Mucosa of rectum (tissue), 2 donors: ENCODE measurements around the gene THRAP3.
"Not testable (repeated sequence)": the region's sequence is repeated elsewhere in the genome, so short reads cannot be mapped to it uniquely, and the experiment has no call there.

Experiments
- H3K27ac ChIP-seq, 2 donors: one replicate each; pipeline ENCODE4 v1.7.0; 2013; ENCODE audit warnings: inconsistent platforms in 2 of 2, low read depth in 2 of 2, low read length in 2 of 2
- H3K27me3 ChIP-seq, 2 donors: one replicate each; pipeline ENCODE4 v1.7.0; 2013; ENCODE audit warnings: low read length in 2 of 2; ENCODE audit not compliant: control insufficient read depth in 2 of 2, insufficient read depth in 2 of 2
- H3K36me3 ChIP-seq, 2 donors: one replicate each; pipeline ENCODE4 v1.7.0; 2013; ENCODE audit warnings: low read length in 2 of 2; ENCODE audit not compliant: control insufficient read depth in 2 of 2, insufficient read depth in 2 of 2
- H3K4me1 ChIP-seq, 2 donors: one replicate each; pipeline ENCODE4 v1.7.0; 2013; ENCODE audit warnings: low read length in 2 of 2, mild to moderate bottlenecking in 1 of 2; ENCODE audit not compliant: control insufficient read depth in 2 of 2, insufficient read depth in 2 of 2
- H3K4me3 ChIP-seq, 2 donors: one replicate each; pipeline ENCODE4 v1.7.0; 2013; ENCODE audit warnings: low read length in 2 of 2
- H3K9ac ChIP-seq, 2 donors: one replicate each; pipeline ENCODE4 v1.7.0; 2013; ENCODE audit warnings: low read length in 2 of 2, low read depth in 1 of 2, mild to moderate bottlenecking in 1 of 2
- H3K9me3 ChIP-seq, 2 donors: one replicate each; pipeline ENCODE4 v1.7.0; 2013; ENCODE audit warnings: low read length in 2 of 2; ENCODE audit not compliant: control insufficient read depth in 2 of 2
- donor health status: healthy.
- donor health status: Normal muscosa, but diverticular disease.

Gene THRAP3

DNA sequence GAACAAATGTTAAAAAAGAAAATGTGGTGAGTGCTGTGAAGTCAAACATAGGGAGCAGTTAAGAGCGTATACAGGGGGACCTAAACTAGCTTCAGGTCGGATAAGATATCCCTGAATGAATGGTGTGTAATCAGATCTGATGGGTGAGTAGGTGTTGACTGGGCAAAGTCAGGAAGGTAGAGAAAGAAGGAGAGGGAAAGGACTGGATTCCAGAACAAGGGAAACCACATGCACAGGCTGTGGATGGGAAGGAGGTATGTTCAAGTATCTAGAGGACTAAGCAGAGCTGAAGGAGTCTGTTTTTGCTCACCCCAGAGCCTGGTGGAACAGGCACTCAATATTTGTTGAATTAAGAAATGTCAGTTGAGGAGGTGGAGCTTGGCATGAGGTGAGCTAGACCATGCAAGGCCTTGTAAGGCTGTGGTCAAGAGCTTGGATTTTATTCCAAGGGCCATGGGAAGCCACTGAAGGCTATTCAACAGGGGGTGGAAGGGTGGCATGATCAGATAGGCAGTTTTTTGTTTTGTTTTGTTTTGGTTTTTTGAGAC lies 40.9 kb upstream of the THRAP3 start:
- peak overlapping the region in 1 of 2 donors; percentile 11 for H3K27ac ChIP-seq
- no peaks in the 10 kb centered on the region for H3K9me3 ChIP-seq
- no peak overlapping the region for H3K9ac ChIP-seq
- H3K36me3 ChIP-seq, result peaks cover 17 to 21% of the 10 kb centered on the region in 2 donors
- peaks cover 6 to 16% of the 10 kb centered on the region in 2 donors for H3K4me1 ChIP-seq
- no peaks in the 10 kb centered on the region for H3K27me3 ChIP-seq
- no peak overlapping the region for H3K4me3 ChIP-seq

DNA sequence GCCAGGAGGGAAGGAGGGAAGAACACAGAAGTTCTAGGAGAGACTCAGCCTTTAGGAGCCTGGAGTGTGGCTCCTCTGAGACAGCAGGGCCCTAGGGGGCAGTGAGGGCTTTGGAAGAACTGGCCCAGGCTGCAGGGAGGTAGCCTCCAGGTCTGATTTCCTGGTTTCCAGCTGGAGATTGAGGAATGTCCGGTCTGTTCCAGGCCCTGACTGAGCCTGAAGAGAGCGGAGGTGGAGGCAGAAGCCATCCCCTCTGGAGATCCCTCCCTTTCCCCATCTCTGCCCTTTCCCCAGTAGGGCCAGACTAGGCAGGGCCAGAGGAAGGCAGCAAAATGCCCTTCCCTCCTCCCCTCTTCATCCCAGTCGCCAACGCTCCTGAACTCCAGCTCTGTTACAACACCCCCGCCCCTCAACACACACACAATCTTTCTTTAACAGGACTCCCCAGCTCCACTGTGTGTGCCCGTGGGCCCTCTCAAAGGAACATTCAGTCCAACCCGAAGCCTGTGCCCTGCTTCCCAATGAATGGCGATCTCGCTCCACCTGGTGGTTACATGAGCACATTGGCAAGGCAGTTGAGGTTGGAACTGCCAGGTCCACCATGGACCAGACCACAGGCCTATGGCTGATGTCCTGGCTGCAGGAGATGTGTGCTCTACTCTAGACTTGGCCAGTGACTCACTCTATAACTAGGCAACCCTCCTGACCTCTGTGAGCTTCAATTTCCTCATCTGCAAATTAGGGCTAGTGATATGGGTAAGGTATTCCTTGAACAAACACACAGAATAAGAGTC lies 36.2 kb upstream of the THRAP3 start:
- H3K27me3 ChIP-seq, result no peaks in the 10 kb centered on the region
- H3K27ac ChIP-seq, result peak overlapping the region; percentile 70 to 74
- no peak overlapping the region for H3K4me3 ChIP-seq
- H3K4me1 ChIP-seq, result peaks cover 6 to 7% of the 10 kb centered on the region in 2 donors
- H3K9ac ChIP-seq, result peak overlapping the region; percentile 44 to 56
- H3K36me3 ChIP-seq, result no peaks in the 10 kb centered on the region
- H3K9me3 ChIP-seq, result no peaks in the 10 kb centered on the region

DNA sequence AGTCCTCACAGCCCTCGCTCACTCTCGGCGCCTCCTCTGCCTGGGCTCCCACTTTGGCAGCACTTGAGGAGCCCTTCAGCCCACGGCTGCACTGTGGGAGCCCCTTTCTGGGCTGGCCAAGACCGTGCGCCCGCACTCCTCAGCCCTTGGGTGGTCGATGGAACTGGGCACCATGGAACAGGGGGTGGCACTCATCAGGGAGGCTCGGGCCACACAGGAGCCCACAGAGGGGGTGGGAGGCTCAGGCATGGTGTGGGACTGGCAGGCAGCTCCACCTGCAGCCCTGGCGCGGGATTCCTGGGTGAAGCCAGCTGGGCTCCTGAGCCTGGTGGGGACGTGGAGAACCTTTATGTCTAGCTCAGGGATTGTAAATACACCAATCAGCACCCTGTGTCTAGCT lies 27.4 kb upstream of the THRAP3 start:
- not testable (repeated sequence) for H3K9me3 ChIP-seq, H3K4me3 ChIP-seq, H3K27me3 ChIP-seq, H3K36me3 ChIP-seq, H3K4me1 ChIP-seq, H3K9ac ChIP-seq, H3K27ac ChIP-seq

DNA sequence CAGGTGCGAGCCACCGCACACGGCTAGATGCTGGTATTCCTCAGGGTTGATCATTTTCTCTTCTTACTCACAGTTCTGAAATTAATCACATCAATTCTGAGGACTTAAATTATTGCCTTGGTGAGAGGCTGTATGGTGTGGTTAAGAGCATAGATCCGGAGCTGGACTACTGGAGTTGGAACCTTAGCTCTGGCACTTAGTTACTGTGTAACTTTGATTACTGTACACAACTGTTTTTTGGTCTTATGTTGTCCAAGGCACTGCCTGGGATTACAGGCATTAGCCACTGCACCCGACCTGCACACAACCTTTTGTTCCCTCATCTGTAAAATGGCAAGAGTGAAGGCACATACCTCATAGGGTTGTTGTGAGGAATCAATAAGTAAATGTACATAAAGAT lies 25.6 kb upstream of the THRAP3 start:
- Histone ChIP-seq H3K4me3 (no peak overlapping the region), H3K9me3 (no peaks in the 10 kb centered on the region), H3K9ac (no peak overlapping the region), H3K4me1 (no peaks in the 10 kb centered on the region), H3K27ac (no peak overlapping the region), H3K36me3 (no peaks in the 10 kb centered on the region), H3K27me3 (no peaks in the 10 kb centered on the region)

DNA sequence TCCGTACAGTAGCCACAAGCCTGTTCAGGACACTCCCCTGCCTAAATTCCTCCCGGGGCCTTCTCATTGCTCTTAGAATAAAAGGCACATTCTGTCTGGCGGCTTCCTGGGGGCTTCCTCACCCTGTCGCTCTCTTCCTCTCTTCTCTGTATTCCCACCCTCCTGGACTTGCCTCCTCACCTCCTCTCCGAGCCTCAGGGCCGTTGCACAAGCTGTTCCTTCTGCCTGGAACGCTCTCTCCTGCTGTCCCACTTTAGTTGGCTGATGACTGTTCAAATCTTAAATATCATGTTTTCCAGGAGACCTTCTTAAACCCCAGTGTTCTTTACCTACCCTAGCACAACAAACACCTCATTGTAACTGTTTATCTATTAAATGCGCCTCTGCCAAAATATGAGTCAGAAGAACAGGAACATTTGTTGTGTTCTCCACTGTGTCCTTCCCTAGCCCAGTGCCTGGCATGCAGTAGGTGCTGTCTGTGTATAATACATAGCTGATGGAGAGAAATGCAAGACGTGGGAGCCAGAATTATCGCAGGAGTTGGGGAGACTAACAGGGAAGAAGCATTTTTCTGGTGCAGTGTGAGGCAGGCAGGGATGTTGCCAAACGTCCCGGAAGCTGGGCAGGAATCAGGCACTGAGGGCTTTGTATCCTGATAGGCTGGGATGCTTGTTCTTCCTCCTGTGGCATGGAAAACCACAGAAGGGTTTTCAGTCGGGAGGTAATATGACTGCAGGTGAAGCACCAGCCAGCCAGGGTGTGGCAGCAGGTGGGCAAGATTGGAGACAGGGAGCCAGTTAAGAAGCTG lies 24.1 kb upstream of the THRAP3 start:
- Histone ChIP-seq H3K27me3 (no peaks in the 10 kb centered on the region), H3K4me1 (no peaks in the 10 kb centered on the region), H3K4me3 (no peak overlapping the region), H3K36me3 (no peaks in the 10 kb centered on the region), H3K27ac (no peak overlapping the region), H3K9ac (no peak overlapping the region), H3K9me3 (no peaks in the 10 kb centered on the region)

DNA sequence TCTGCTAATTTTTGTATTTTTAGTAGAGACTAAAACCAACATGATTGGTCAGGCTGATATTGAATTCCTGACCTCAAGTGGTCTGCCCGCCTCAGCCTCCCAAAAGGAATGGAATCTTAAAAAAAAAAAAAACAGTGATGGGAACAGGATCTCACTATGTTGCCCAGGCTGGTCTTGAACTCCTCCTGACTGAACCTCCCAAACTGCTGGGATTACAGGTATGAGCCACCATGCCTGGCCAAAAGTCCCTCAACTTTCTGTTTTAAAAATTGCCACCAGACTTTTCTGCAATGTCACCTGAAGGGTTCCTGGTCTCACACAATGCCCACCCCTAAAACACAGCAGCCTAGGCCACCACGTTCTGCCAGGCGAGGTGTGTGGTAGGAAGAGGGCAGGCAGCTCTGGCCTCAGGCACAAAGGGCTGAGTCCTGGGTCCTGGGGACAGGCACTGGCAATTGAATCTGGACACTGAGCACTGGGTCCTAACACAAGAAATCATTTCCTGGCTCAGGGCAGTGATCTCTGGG lies 21.2 kb upstream of the THRAP3 start:
- peak overlapping the region in 1 of 2 donors; percentile 32 for H3K27ac ChIP-seq

DNA sequence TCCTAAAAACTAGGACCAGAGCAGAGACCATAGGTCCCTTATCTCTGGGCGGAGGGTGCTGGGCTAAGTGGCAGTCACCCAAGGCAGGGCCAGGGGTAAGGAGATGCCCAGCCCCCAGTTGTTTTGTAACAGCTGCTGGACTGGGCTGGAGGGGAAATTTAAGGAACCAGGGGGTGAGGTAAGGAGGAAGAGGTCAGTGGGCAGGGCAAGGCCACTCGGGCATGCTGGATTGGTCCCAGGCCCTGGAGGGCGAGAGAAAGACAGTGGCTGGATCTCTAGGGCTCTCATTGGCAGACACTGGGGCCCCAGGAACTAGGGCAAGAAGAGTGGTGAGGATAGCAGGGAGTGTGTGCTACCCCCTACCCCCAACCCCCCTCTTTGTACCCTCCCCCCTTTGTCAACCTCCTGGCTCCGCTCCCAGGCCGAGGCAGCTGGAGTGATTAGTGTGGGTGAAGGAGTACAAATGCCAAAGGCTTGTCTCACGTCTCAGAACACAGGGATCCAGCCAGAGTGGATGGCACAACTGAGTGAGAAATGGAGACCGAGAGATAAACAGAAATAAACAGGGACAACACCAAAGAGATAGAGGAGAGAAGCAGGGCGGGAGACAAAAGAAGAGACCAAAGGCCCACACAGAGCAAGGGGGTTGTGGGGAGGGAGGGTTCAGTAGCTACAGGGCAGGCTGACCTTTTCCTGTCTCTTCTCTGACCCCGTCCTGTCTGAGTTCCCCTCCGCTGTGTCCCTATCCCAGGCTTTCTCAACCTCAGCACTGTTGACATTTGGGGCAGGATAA lies 20.5 kb upstream of the THRAP3 start:
- no peaks in the 10 kb centered on the region for H3K4me1 ChIP-seq
- H3K27me3 ChIP-seq, result no peaks in the 10 kb centered on the region
- H3K27ac ChIP-seq, result peak overlapping the region in 1 of 2 donors; percentile 32
- no peaks in the 10 kb centered on the region for H3K9me3 ChIP-seq
- H3K9ac ChIP-seq, result no peak overlapping the region
- no peak overlapping the region for H3K4me3 ChIP-seq
- H3K36me3 ChIP-seq, result no peaks in the 10 kb centered on the region

More for the DNA sequence above, 21.2 kb upstream of the THRAP3 start:
- Histone ChIP-seq H3K9ac (no peak overlapping the region), H3K9me3 (no peaks in the 10 kb centered on the region), H3K4me3 (no peak overlapping the region), H3K36me3 (no peaks in the 10 kb centered on the region), H3K4me1 (no peaks in the 10 kb centered on the region), H3K27me3 (no peaks in the 10 kb centered on the region)

DNA sequence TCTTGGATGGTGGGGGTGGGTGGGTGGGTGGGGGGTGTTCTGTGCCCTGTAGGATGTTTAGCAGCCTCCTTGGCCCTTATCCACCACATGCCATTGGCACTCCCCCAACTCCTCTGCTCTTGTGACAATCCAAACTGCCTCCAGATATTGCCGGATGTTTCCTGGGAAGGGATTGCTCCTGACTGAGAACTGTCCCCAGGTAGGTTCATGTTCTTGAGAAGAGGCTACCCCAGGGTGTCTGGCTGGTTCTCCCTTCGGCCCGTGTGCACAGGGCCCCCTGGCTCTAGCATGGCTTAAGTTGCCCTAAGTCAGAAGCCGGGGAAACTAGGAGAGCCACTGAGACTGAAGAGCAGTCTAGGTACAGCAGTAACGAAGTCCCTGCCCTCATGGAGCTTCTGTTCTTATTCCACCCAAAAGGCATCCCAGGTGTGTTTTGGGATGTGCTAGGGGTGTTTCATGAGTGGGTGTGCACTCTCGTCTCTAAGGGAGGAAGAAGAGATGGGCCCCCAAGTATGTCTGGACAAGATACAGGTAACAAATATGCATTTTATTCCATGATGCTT lies 19.8 kb upstream of the THRAP3 start:
- Histone ChIP-seq H3K9me3 (no peaks in the 10 kb centered on the region), H3K36me3 (no peaks in the 10 kb centered on the region), H3K27me3 (no peaks in the 10 kb centered on the region), H3K27ac (no peak overlapping the region), H3K4me1 (no peaks in the 10 kb centered on the region), H3K4me3 (no peak overlapping the region), H3K9ac (no peak overlapping the region)

DNA sequence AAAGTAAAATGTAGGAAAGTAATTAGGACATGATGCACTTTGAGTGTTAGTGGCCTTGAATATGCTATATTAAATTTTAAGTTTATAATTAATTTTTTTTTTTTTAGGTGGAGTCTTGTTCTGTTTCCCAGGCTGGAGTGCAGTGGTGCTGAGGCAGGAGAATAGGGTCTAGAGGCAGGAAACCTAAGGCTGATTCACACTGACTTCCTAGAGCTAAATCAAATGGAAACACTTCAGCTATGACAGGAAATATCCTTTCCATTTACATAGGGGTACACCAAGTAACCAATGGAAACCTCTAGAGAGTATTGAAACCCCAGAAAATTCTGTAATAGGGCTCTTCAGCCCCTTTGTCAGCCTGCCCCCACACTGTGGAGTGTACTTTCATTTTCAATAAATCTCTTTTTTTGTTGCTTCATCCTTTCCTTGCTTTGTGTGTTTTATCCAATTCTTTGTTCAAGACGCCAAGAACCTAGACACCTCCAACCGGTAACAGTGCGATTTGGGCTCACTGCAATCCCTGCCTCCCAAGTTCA lies 17.9 kb upstream of the THRAP3 start:
- no peaks in the 10 kb centered on the region for H3K4me1 ChIP-seq
- no peaks in the 10 kb centered on the region for H3K36me3 ChIP-seq
- H3K9me3 ChIP-seq, result no peaks in the 10 kb centered on the region
- no peak overlapping the region for H3K27ac ChIP-seq
- no peaks in the 10 kb centered on the region for H3K27me3 ChIP-seq
- no peak overlapping the region for H3K9ac ChIP-seq
- no peak overlapping the region for H3K4me3 ChIP-seq
